Measurements from ENCODE around the gene S100A12. TPM values are rescaled to one million over a fixed set of nuclear protein-coding genes. Genes with fewer than 3 reads are reported as not detected.

The S100A12 gene
- total and polyA plus RNA-seq, 9 of the 15 experiments (the other 6 are each of a cell fraction or from before 2014, with no cell fraction given) = not detected

- no peak for TF ChIP-seq KAT7 (CRISPR knock-in tag; IDR thresholded peaks at IDR 0.05; ENCODE audit: borderline replicate concordance)
- TF ChIP-seq NR2C1 (IDR thresholded peaks at IDR 0.05) = no peak
- TF ChIP-seq NR2C1 (tag; IDR thresholded peaks at IDR 0.05) = no peak
- TF ChIP-seq SMAD4 (CRISPR knock-in tag; conservative IDR thresholded peaks at IDR 0.05) = no peak
Measured at GRCh38 chr1:153390938-153391710, 15.7 kb upstream of the S100A12 start, which contains the start of gene S100A8 (continued).

GRCh38 chr1:153389973-153390879 is 14.8 kb upstream of the S100A12 start:
- POLR2A ChIA-PET = interaction anchor here (0.6 to 1.0 kb wide), 2 partner anchors 33 to 237 kb away, joined by 3 read pairs; partner anchors contain the start of gene S100A13
- H3K9me1 ChIP-seq (ENCODE audit: control insufficient read depth, insufficient read depth, low read length) = no peaks in the 10 kb centered on the region
- no peaks in the 10 kb centered on the region for H3K9me3 ChIP-seq (replicated peaks; ENCODE audit: control insufficient read depth, insufficient read depth, low read depth, low read length)
- H3K4me2 ChIP-seq (ENCODE audit: insufficient read depth, low read length) = no peak overlapping the region
- H3K79me2 ChIP-seq (ENCODE audit: control insufficient read depth, insufficient read depth, low read length) = no peaks in the 10 kb centered on the region
- peaks cover 0 to 6% of the 10 kb centered on the region in 2 experiments; a peak in 1 of 5 replicates for H3K4me1 ChIP-seq (replicated peaks in 1 of 2; ENCODE audit: control insufficient read depth in 2 of 2, insufficient read depth in 2 of 2, low read length in 2 of 2)
- WGBS (ENCODE audit: insufficient coverage, low coverage, missing lambda C conversion rate) = 1% methylated on average over 16 of the region's 17 CpGs
- CTCF ChIA-PET (ENCODE audit: low intra/inter-chr PET ratio) = no interaction called here
- ATAC-seq (no peak), FAIRE-seq (no peak), DNase-seq (ENCODE audit: extremely low read depth in 1 of 4, low spot score in 3 of 4) (peak in 1 of 4 experiments; percentile 16)
- TF ChIP-seq SPI1 (IDR thresholded peaks at IDR 0.05; ENCODE audit: borderline replicate concordance, low read depth, low read length) (peak; percentile 84), TAF1 (IDR thresholded peaks at IDR 0.05; ENCODE audit: control insufficient read depth, extremely low read depth, insufficient read depth, low read length, severe bottlenecking) (no peak)
- H3K27me3 ChIP-seq (ENCODE audit: control insufficient read depth in 2 of 2, insufficient read depth in 2 of 2, low read length in 2 of 2) = peaks cover 1 to 34% of the 10 kb centered on the region in 2 experiments; a peak in 4 of 5 replicates
- BruUV-seq (replicated peaks) = no TSS peak
- H3K9ac ChIP-seq (ENCODE audit: insufficient read depth in 1 of 2, low read depth in 2 of 2, low read length in 2 of 2) = no peak overlapping the region; a peak in 1 of 4 replicates
- no peak overlapping the region for H3K4me3 ChIP-seq
- peaks cover 3% of the 10 kb centered on the region; the same call in 1 of the 2 replicates for H4K20me1 ChIP-seq (replicated peaks; ENCODE audit: control insufficient read depth, insufficient read depth, low read length)
- in situ Hi-C loops (cut with MboI) = no loop called here
- H3K36me3 ChIP-seq (ENCODE audit: control insufficient read depth, insufficient read depth, low read length) = no peaks in the 10 kb centered on the region
- intact Hi-C loops (cut with micrococcal nuclease) = no loop called here
- no peak overlapping the region for H3K27ac ChIP-seq (ENCODE audit: extremely low read depth, low read depth, low read length)
- no peak overlapping the region for H2AFZ ChIP-seq (ENCODE audit: low read depth, low read length)
